Glutamatergic neuron (in vitro differentiated cells): ENCODE data around the gene IQGAP3. TPM values are rescaled to one million over a fixed set of nuclear protein-coding genes. Genes with fewer than 3 reads are reported as not detected.

ENCODE experiments used
- DNase-seq: peaks from one replicate; pipeline ENCODE4 v3.0.0; 2022
- H3K27ac Mint-ChIP-seq: one replicate; pipeline ENCODE4 v1.8.0; 2020; ENCODE audit warnings: mild to moderate bottlenecking, mixed read lengths, inconsistent platforms; ENCODE audit not compliant: unreplicated experiment
- H3K27me3 Mint-ChIP-seq: one replicate; pipeline ENCODE4 v1.8.0; 2020; ENCODE audit warnings: mild to moderate bottlenecking, moderate library complexity, mixed read lengths, inconsistent platforms; ENCODE audit not compliant: unreplicated experiment
- H3K36me3 Mint-ChIP-seq: one replicate; pipeline ENCODE4 v1.8.0; 2020; ENCODE audit warnings: mild to moderate bottlenecking, mixed read lengths, inconsistent platforms; ENCODE audit not compliant: unreplicated experiment
- H3K4me1 Mint-ChIP-seq: one replicate; pipeline ENCODE4 v1.8.0; 2020; ENCODE audit warnings: mild to moderate bottlenecking, low read depth, mixed read lengths, inconsistent platforms; ENCODE audit not compliant: unreplicated experiment
- H3K4me3 Mint-ChIP-seq: one replicate; pipeline ENCODE4 v1.8.0; 2020; ENCODE audit warnings: mild to moderate bottlenecking, mixed read lengths, inconsistent platforms; ENCODE audit not compliant: unreplicated experiment
- H3K9me3 Mint-ChIP-seq: one replicate; pipeline ENCODE4 v1.8.0; 2020; ENCODE audit warnings: mild to moderate bottlenecking, moderate library complexity, mixed read lengths, inconsistent platforms; ENCODE audit not compliant: unreplicated experiment
- total RNA-seq: library from RNA; stranded (reverse); fragmentation: NEBNext Ultra II Directional; extraction: Animal tissue kit (Norgen Biotek cat#: 25700); gene quantifications from one replicate; pipeline ENCODE4 v1.2.1, GENCODE V29; 2021; ENCODE audit not compliant: unreplicated experiment
- TF ChIP-seq, protein P1 (sequence below): fragments of 200-600 bp; sonication (generic); IDR thresholded peaks from one replicate; pipeline ENCODE4 v1.5.0; 2021; ENCODE audit not compliant: partially characterized antibody, unreplicated experiment

IQGAP3 gene
- total RNA-seq, 1 donor from 2014 or later, result 6.1 TPM

DNA sequence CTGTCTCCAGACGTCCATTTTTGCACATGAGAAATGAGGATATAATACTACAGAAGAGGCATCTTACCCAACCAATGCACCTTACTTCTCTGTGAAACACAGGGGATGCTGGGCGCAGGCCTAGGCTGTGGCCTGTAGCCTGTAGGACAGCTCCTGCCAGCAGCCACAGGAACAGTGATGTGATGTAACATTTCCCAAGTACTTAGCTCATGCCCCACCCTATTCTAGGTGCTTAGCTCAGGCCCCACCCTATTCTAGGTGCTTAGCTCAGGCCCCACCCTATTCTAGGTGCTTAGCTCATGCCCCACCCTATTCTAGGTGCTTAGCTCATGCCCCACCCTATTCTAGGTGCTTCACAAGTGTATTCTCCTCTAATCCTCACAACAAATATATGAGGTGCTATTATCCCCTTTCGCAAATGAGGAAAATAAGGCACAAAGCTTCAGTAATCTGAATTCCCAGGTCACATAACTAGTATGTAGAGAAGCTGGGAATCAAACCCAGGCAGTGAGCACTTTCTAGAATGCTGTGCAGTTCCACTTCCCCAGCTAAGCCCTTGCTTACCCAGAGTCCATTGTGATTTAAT is 14.6 kb upstream of the IQGAP3 start:
- peaks cover 5% of the 10 kb centered on the region for H3K27me3 Mint-ChIP-seq
- TF ChIP-seq, protein P1, sequence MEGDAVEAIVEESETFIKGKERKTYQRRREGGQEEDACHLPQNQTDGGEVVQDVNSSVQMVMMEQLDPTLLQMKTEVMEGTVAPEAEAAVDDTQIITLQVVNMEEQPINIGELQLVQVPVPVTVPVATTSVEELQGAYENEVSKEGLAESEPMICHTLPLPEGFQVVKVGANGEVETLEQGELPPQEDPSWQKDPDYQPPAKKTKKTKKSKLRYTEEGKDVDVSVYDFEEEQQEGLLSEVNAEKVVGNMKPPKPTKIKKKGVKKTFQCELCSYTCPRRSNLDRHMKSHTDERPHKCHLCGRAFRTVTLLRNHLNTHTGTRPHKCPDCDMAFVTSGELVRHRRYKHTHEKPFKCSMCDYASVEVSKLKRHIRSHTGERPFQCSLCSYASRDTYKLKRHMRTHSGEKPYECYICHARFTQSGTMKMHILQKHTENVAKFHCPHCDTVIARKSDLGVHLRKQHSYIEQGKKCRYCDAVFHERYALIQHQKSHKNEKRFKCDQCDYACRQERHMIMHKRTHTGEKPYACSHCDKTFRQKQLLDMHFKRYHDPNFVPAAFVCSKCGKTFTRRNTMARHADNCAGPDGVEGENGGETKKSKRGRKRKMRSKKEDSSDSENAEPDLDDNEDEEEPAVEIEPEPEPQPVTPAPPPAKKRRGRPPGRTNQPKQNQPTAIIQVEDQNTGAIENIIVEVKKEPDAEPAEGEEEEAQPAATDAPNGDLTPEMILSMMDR, result no peak
- no peak for DNase-seq
- peaks cover 2% of the 10 kb centered on the region for H3K9me3 Mint-ChIP-seq
- H3K4me1 Mint-ChIP-seq, result peaks cover 4% of the 10 kb centered on the region
- H3K4me3 Mint-ChIP-seq, result no peak overlapping the region
- no peak overlapping the region for H3K27ac Mint-ChIP-seq
- no peaks in the 10 kb centered on the region for H3K36me3 Mint-ChIP-seq

DNA sequence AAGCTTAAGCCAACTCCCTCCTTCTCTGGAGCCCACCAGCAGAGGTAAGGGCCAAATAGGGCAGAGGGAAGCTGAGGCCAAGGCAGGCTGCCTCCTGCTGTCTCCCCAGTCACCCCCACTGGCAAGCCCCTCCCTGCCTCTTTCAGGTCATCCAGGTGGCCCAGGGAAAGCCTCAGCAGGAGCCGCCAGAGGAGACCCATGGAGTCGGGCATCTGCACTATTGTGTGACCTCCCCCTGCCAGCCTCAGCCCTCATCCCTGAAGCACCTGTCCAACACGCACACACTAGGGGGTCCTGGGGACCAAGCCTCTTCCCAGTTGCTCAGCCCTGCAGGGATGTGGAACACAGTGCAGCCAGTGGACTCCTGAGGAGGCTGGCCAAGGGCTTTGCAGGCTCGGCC is 14.0 kb upstream of the IQGAP3 start:
- TF ChIP-seq, protein P1, result no peak
- H3K4me1 Mint-ChIP-seq, result peaks cover 4% of the 10 kb centered on the region
- no peak overlapping the region for H3K4me3 Mint-ChIP-seq
- no peak for DNase-seq
- H3K9me3 Mint-ChIP-seq, result peaks cover 2% of the 10 kb centered on the region
- H3K36me3 Mint-ChIP-seq, result no peaks in the 10 kb centered on the region
- peaks cover 5% of the 10 kb centered on the region for H3K27me3 Mint-ChIP-seq
- H3K27ac Mint-ChIP-seq, result no peak overlapping the region

DNA sequence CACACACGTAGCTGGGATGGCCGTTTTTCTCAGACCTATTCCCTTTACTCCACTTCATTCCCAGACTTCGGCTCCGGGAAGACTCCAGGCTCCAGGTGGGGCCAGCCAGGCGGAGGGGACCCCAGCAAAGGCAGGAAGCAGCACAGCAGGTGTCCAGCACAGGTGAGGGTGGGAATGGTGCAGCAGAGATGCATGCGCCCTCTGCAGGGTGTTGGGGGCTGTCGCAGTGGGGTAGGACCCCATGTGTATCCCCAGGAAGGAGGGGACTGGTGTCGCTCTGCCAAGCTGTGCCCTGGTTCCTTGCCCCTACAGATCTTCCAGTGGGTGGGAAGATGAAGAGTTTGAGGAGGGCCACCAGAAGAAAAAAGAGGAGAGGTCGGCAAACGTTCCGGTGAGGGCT is 12.4 kb upstream of the IQGAP3 start:
- TF ChIP-seq, protein P1, result no peak
- peak; percentile 40 for DNase-seq
- H3K36me3 Mint-ChIP-seq, result no peaks in the 10 kb centered on the region
- H3K27ac Mint-ChIP-seq, result no peak overlapping the region
- peaks cover 2% of the 10 kb centered on the region for H3K9me3 Mint-ChIP-seq
- H3K27me3 Mint-ChIP-seq, result peaks cover 9% of the 10 kb centered on the region
- no peak overlapping the region for H3K4me3 Mint-ChIP-seq
- peaks cover 4% of the 10 kb centered on the region for H3K4me1 Mint-ChIP-seq

DNA sequence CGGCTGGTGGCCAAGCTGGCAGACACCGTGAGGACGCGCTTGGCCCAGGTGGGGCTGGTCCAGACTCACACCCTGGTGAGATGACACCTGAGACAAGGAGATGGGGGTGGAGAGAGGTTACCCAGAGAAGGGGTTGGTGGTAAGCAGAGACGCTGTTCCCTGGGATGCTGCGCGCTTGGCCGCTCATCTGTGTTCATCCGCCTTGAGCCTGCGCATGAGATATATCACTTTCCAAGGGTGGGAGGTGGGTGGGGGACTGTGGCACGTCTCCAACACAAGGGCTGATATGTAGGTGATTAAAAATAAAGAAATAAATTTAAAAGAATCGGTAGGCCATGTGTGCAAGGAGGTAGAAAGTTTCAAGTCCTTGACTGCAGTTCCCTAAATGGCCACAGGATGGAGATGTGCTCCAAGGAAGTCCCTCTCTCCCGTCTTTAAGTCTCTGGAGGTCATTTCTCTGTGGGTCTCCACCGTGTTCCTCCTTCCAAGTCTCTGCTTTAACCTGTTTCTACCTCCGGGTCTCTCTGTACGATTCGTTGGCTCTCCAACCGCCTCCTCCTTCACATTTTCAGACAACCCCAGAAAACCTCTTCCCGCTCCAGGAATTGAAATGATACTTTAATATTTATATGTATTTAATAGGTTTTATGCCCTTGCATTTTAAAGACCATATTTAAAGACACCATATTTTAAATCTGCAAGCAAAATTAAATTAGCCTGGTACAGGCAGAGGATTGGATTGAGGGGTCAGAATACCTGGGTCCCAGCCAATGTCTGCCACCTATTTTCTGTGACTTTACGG is 11.7 kb upstream of the IQGAP3 start:
- TF ChIP-seq, protein P1, result peak; percentile 92
- Mint-ChIP-seq H3K4me1 (peaks cover 4% of the 10 kb centered on the region), H3K36me3 (no peaks in the 10 kb centered on the region), H3K27ac (no peak overlapping the region), H3K4me3 (peak overlapping the region; percentile 76), H3K9me3 (peaks cover 2% of the 10 kb centered on the region), H3K27me3 (peaks cover 9% of the 10 kb centered on the region)
- peak; percentile 65 for DNase-seq
